IPS DF 4.7 (cell line): ENCODE results near the gene HTRA3.

ENCODE experiments used
- DNase-seq: peaks from one replicate; pipeline ENCODE4 v3.0.0-alpha.2; 2013; ENCODE audit warnings: low spot score; ENCODE audit errors: extremely low read depth

Gene HTRA3

GRCh38 chr4:8280158-8280875 is 10.8 kb downstream of the HTRA3 start:
- no peak for DNase-seq

DNA sequence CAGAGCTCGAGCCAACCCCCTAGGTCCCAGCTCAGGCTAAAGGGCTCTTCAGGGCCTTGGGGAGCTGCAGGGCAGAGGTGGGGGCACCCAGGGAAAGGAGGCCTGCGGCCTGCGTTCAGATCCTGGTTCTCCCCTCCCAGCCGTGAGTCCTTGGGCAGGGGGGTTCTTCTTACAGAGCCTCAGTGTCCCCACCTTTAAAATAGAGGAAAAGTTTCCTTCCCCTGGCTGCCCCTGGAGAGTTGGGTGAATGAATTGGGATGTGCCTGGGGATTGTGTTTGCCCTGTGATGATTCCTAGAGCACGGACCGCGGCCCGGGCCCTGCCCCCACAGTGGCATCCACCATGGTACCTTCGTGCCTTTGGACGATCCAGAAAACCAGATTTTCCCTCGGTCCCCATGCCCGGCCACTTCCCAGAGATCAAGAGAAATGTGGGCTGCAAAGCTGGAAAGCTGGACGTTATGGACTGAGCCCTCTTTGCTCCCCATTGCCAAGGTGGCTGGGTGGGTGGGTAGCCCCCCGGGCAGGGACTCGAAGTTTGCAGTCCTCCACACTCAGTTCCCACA is 11.4 kb downstream of the HTRA3 start:
- DNase-seq: no peak

DNA sequence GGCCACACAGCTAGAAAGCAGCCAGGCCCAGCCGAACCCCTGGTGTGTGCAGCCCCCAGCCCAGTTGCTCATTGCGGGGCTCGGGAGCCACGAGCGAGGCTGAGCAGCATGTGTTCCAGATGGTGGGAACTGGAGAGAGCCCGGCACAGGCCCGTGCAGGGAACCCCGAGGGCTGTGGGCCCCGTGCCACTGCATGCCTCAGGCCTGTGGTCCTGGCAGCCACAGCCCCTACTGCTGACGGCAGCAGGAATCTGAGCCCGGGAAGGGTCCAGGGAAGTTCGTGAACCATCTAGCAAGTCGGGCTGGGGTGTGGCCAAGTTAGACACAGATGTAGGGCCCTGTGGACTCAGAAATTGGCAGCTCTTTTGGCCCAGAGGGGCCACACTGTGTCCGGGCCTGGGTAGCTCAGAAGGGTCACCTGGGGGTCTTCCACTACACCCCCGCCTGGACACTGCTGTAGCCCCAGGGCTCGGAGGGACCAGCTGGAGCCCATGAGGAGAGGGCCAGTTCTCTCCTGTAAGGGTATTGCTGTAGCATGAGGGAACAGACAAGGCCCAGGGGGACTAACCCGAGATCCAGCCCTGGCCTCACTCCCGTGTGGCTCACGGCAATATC is 12.1 kb downstream of the HTRA3 start:
- no peak for DNase-seq

DNA sequence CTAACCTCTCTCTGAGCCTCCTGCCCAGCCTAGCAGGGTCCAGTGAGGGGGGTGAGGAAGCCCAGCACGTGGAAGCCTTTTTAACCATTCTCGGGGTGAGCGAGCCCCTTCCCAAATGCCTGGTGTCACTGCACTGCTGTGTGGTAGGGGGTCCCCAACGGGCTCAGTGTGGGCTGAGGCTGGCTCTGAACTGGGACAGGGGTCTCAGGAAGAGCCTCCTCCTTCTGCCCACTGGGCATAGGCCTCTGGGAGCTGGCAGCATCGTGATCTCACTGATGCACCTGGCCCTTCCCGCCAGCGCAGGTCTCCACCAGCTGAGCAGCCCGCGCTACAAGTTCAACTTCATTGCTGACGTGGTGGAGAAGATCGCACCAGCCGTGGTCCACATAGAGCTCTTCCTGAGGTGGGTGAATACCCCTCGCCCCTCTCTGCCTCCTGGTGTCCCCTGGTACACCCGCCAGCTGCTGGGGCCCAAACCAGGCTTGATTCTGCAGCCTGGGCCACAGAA is 12.6 kb downstream of the HTRA3 start:
- DNase-seq: no peak

- DNase-seq: no peak
Measured at GRCh38 chr4:8282742-8283141, 13.2 kb downstream of the HTRA3 start.

DNA sequence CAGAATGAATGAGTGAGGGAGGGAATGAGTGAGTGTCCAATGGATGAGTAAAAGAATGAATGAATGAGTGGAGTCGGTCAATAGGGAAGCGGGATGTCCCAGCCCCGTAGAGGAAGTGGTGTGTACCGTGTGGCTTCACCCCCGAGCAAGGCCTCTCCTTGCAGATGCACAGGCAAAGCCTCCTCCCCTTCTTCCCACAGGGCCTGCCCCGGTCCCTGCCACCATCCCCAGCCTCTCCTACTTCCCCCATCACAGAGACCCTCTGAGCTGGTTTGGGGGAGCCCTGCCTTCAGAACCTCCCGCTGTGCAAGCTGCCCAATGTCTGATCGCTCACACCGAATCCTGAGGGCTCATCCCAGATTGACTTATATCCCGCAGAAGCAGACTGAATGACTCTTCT is 13.6 kb downstream of the HTRA3 start:
- DNase-seq: no peak

DNA sequence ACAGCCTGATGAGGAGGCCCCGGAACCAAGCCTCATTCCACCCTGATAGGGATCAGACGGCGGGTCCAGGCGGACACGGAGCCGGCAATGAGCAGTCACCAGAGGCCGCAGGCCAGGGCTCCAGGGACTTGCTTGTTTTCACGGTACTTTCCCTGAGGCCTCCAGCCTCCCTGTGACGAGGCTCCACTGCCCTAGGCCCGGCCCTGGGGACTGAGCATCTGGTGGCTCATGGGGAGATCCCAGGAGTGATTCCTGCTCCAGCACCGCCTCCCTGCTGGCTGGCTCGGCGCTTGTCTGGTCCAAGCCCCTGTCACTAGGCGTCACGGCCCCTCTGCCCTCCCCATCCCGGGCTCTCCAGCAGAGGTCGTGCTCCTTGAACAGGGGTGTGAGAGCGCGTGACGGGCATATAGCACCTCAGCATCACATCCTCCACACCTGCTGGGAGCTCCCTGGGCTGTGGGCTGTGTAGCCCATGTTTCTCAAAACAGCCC is 14.1 kb downstream of the HTRA3 start:
- DNase-seq: no peak

GRCh38 chr4:8284391-8284790 is 14.8 kb downstream of the HTRA3 start:
- DNase-seq: no peak

- no peak for DNase-seq
Measured at GRCh38 chr4:8285143-8285975, 15.8 kb downstream of the HTRA3 start.

DNA sequence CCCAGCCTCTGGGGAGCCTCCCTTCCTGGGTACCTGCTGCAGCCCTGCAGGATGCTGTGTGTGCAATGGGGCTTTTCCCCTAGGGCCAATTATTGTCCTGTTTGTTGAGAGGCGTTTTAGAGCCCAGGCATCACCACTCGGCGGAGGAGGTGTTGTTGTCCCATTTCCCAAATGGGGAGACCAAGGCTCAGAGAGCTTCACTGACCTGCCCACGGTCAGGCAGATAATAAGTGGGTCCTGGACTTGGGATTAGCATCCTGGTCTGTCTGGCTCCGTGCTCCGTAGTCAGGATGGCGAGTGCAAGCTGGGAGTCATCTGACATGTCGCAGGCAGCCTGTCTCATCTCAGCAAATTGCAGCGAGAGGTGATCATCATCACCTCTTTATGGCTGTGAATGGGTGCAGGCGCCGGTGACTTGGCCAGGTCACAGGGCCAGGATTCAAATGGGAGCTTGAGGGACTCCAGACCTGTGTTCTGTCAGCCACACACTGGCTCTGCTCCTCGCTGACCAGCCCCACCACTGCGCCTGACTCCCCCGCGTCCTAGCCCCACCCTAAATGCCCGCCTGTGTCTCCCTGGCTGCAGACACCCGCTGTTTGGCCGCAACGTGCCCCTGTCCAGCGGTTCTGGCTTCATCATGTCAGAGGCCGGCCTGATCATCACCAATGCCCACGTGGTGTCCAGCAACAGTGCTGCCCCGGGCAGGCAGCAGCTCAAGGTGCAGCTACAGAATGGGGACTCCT is 16.6 kb downstream of the HTRA3 start:
- DNase-seq: no peak

DNA sequence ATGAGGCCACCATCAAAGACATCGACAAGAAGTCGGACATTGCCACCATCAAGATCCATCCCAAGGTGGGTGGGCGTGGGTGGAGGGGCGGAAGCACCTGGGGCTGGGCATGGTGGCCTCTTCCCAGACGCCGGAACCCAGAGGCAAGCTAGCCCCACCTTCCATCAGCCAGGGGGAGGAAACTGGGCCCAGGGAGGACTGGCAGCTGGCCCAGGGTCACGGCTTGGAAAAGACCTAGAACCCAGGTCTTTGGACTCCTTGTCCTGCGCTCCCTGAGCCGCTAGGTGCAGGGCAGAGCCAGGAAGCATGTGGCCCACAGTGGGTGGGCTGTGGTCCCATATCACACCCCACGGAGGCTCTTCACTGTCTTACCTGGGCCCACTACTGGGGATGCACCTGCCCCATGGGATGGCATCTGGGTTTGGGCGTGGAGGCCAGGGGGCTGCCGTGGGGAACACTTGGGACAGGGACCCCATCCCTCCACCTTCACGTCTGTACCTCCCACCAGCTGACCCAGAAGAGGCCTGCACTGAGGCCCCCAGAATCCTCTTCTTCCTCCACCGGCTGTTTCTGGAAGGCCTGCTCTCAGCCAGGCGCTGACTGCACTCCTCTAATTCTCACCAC is 17.3 kb downstream of the HTRA3 start:
- no peak for DNase-seq

DNA sequence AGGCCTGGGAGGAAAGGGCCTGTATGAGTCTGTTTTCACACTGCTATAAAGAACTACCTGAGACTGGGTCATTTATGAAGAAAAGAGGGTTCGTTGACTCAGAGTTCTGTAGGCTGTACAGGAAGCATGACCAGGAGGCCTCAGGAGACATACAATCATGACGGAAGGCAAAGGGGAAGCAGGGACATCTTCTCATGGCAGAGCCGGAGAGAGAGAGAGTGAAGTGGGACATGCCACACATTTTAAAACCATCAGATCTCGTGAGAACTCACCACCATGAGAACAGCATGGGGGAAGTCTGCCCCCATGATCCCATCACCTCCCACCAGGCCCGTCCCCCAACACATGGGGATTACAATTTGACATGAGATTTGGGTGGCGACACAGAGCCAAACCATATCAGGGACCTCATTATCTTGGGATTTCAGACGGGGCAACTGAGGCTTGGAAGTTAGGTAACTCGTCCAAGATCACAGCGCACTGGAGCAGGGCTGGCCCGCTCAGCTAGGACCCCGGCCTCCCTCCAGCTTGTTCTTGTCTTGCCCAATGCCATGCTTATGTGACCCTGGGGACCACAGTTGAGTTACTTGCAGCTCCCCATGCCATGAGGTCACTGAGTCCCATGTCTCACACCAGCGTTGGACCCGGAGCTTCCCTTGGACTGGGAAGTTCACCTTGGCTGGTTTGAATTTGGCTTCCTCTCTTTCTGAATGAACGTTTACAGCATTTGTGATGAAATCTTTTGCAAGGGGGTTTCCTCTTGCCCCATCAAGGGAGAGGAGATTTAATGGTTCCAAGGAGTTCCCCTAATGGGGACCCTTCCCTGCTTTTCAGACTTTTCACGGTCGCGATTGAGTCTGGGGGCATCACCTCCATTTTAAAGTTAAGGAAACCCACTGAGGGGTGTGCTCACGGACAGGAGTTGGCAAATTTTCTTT is 18.1 kb downstream of the HTRA3 start:
- no peak for DNase-seq

GRCh38 chr4:8289151-8289750 is 19.7 kb downstream of the HTRA3 start:
- no peak for DNase-seq

- no peak for DNase-seq
Measured at GRCh38 chr4:8289956-8290700, 20.6 kb downstream of the HTRA3 start.

- DNase-seq: no peak
Measured at GRCh38 chr4:8290701-8290970, 21.1 kb downstream of the HTRA3 start.

DNA sequence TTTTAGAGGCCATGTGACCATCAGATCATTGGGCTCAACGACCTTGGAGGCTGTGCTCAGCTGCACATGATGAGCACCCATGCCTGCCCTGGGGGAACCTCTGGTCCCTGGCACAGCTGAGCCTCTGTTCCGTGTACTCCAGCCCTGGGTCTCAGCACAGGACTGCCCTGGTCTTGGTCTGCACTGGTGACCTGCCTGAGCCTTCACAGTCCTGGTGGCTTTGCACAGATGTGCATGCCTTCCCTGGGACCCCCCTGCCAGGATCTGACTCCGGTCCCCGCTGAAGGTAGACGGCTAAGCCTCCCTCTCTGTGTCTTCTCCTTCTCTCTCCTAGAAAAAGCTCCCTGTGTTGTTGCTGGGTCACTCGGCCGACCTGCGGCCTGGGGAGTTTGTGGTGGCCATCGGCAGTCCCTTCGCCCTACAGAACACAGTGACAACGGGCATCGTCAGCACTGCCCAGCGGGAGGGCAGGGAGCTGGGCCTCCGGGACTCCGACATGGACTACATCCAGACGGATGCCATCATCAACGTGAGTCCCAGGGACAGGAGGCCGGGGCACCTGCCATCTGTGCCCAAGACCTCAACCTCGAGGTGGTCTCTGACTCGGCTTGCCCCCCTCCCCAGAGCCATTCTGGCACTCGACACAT is 21.6 kb downstream of the HTRA3 start:
- DNase-seq: no peak

- no peak for DNase-seq
Measured at GRCh38 chr4:8291701-8292477, 22.3 kb downstream of the HTRA3 start.
